D341Med (cell line): ENCODE results near the gene KLHL29.
A peak's percentile ranks its signal among the peaks of the same experiment; 100 is the strongest.
"Not testable (repeated sequence)": the region's sequence is repeated elsewhere in the genome, so short reads cannot be mapped to it uniquely, and the experiment has no call there.

Experiments
- DNase-seq: peaks from one replicate; pipeline ENCODE4 v3.0.0; 2012; ENCODE audit warnings: low spot score

Gene KLHL29

DNA sequence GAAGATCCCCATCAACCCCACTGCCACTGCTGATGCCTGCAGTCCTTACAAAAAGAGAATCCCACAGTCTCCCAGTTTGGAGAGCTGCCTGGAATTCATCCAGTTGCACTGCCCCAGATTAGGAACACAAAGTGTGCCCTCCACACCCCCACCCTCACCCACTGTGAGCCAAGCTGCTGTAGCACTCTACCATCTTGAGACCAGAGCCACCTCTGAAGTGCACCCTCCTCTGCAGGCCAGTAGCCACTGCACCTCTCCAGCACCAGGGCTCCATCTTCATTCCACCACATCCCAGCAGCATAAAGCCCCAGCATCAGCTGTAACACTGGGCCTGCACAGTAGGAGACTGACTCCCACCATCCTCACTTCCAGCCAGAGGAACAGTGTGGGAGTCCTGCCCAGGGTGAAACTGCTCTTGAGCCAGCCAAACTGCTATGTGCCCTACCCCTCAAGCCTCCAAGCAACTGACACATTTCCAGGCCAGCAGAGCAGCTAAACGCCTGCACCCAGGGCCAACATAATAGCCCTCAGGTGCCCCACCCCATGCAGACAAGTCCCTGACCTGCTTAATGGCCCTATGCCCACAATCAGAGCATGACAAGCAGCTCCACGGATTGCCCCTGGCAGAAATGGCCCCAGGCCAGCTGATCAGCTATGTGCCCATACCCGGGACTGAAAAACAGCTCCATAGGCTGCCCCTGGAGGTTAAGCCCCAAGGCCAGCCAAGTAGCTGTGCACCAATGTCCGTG is 335.9 kb downstream of the KLHL29 start:
- no peak for DNase-seq

GRCh38 chr2:23721454-23721826 is 336.5 kb downstream of the KLHL29 start:
- no peak for DNase-seq

- no peak for DNase-seq
Measured at GRCh38 chr2:23722255-23722654, 337.3 kb downstream of the KLHL29 start.

GRCh38 chr2:23723029-23723428 is 338.1 kb downstream of the KLHL29 start:
- DNase-seq: not testable (repeated sequence)

- DNase-seq: no peak
Measured at GRCh38 chr2:23734416-23734815, 349.4 kb downstream of the KLHL29 start.

GRCh38 chr2:23736783-23737182 is 351.8 kb downstream of the KLHL29 start:
- not testable (repeated sequence) for DNase-seq

GRCh38 chr2:23745068-23745725 is 360.2 kb downstream of the KLHL29 start:
- no peak for DNase-seq

DNA sequence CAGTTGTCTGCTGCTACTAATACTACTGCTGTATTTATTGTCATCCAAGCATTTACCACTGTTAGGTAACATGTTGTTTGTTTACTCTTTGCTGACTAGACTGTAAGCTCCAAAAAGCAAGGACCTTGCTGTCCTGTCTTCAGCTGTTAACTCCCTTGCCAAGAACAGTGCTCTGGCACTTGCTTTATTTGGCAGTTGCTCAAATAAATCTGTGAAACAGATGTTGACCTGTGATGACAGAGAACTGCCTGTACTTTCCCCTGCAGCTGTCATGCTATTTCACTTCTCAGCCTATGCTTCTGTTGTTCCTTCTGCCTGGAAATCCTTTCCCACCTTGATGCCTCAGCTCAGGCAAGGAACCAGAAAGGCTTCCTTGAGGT is 360.7 kb downstream of the KLHL29 start:
- peak; percentile 51 for DNase-seq

- DNase-seq: no peak
Measured at GRCh38 chr2:23746141-23746863, 361.3 kb downstream of the KLHL29 start.

GRCh38 chr2:23751747-23752265 is 366.8 kb downstream of the KLHL29 start:
- no peak for DNase-seq

DNA sequence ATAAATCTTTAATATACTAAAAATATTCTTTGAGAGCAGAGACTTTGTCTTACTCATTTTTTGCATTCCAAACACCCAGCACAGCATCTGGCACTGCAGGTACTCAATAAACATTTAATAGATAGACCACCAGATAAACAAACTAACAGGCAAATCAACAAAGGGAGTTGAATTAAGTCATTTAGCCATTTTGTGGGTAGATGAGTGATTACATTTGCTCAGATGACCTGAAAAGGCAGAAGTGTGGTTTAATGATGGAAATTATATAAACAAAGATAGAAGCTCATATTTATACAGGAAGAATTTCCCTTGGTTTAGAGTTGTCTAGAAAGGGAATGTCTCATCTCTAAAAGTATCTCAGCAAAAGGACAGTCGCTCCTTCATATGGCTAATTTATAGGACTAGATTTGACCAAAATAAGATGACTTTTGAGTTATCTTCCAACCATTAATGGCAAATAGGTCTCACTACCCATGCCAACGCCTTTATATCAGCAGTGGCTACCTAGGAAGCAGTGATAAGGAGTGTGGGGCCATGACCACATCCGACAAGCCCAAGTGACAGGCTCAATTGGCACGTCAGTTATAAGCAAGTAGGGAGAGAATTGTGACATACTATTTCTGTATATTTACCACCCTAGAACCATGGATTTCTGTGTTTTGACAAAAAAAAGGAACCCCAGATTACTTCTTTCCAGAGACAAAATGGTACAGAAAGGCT is 368.5 kb downstream of the KLHL29 start:
- DNase-seq: no peak

- no peak for DNase-seq
Measured at GRCh38 chr2:23754970-23755369, 370.0 kb downstream of the KLHL29 start.

GRCh38 chr2:23756593-23757292 is 371.8 kb downstream of the KLHL29 start:
- DNase-seq: no peak

DNA sequence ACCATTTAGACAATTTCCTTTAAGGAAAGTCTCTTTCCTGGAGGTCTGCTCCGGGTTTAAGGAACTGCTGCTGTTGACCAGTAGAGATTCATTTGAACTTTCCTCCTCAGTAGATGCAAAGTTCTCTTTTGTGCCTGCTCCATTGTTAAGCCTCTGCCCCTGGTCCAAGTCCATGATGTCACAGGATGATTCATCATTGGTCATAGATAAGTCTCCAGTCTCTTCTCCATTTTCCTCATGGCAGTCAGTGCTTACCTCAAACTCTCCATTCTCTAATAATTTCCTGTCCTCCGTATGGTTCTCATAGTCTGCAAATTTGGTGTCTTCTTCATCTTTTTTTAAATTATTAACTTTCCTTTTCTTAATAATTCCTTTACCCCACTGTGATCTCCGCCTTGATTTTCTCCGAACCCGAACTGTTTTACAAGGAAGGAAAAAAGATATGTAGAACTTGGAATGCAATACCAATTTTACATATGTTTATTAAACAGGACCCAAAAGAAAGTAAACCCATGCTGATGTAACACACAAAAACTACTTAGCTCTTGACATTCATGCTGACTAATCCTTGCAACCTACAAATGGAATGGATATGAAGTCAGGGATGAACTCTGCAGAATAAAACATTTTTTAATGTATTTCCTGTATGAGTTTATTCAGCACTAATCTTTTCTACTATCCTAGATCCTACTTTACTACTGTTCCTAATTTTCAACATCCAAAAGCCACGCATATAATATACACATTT is 372.9 kb downstream of the KLHL29 start:
- DNase-seq: no peak
